GM10266 (cell line): ENCODE results near the gene SUPT20HL2.

Experiments used
- DNase-seq: peaks from one replicate; pipeline ENCODE4 v3.0.0; 2012; ENCODE audit errors: extremely low spot score
- CTCF ChIP-seq: IDR thresholded peaks from 2 replicates; pipeline ENCODE4 v1.5.1; 2012; ENCODE audit warnings: mild to moderate bottlenecking, low read depth; ENCODE audit not compliant: control insufficient read depth, insufficient read depth; ENCODE audit errors: missing control alignments

SUPT20HL2 gene

GRCh38 chrX:24343719-24344118 is 29.9 kb upstream of the SUPT20HL2 start:
- DNase-seq: peak; percentile 7
- no peak for TF ChIP-seq CTCF

GRCh38 chrX:24341795-24342194 is 27.9 kb upstream of the SUPT20HL2 start:
- DNase-seq: no peak
- no peak for TF ChIP-seq CTCF

- DNase-seq: no peak
- TF ChIP-seq CTCF: no peak
These were observed 26.6 kb upstream of the SUPT20HL2 start for GRCh38 chrX:24340501-24340900.

DNA sequence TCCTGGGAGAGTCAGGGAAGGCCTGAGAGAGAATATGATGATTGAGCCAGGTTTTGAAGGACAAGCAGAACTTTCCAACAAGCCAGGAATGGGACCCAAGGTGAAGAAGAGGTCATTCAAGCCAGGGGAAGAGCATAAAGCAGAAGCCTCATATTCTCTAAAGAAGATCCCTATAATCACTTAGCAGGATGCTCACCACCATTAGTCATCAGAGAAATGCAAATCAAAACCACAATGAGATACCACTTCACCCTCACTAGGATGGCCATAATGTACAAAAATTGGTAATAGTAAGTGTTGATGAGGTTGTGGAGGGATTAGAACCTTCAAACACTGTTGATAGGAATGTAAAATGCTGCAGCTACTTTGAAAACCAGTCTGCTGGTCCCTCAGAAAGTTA is 26.0 kb upstream of the SUPT20HL2 start:
- no peak for TF ChIP-seq CTCF
- no peak for DNase-seq

DNA sequence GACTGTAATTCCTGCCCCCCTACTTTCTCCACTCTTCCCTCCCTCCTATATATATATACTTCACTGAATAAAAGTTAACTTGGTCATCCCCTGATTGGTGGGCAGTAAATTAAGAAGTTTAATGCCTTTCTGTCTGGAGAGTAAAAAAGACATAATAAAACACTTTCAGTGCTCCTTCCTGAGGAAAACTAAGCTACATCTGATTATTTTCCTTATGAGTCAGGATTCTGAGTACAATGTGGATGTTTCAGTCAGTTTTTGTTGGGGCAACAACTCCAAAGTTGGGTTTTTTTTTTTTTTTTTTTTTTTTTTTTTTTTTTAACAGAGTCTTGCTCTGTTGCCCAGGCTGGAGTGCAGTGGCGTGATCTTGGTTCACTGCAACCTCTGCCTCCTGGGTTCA is 22.0 kb upstream of the SUPT20HL2 start:
- no peak for TF ChIP-seq CTCF
- no peak for DNase-seq

- no peak for TF ChIP-seq CTCF
- DNase-seq: no peak
These were observed 20.6 kb upstream of the SUPT20HL2 start for GRCh38 chrX:24334461-24334860.

DNA sequence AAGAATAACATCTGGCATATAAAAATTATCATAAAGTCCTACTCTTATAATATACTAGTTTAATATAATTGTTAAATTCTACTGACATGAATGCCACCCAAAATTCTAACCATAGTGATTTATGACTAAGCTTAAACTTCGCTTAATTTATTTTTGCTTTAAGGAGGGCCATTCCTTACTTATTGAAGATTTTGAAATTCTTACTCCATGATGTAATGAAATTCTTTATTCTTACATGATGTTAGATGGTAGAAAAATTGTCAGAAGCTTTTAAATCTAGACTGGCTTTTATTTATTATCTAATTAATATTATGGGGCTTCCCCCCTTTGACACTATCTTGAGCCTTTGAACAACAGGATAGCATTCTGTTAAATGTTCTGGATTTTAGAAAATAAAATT is 19.5 kb upstream of the SUPT20HL2 start:
- DNase-seq: no peak
- no peak for TF ChIP-seq CTCF
